PC-9 (cell line): ENCODE results near the gene PSMD7.

Experiments
- CTCF ChIP-seq: fragments of 200-600 bp; sonication (generic); conservative IDR thresholded peaks from 2 replicates; pipeline ENCODE4 v1.6.1; 2017; ENCODE audit warnings: mixed run types, antibody characterized with exemption, mild to moderate bottlenecking, moderate library complexity
- EZH2 ChIP-seq: fragments of 200-600 bp; sonication (generic); IDR thresholded peaks from 2 replicates; pipeline ENCODE4 v1.8.0; 2017; ENCODE audit warnings: antibody characterized with exemption, low read depth

GRCh38 chr16:74291176-74291575 lies 5.4 kb upstream of the PSMD7 start:
- TF ChIP-seq EZH2 (no peak), CTCF (no peak)
